Left cardiac atrium (tissue), 4 donors: ENCODE results near the gene ABLIM3. TPM values are rescaled to one million over a fixed set of nuclear protein-coding genes. Genes with fewer than 3 reads are reported as not detected.
A peak's percentile ranks its signal among the peaks of the same experiment; 100 is the strongest.

Source experiments
- ATAC-seq, 2 donors: fragments of 200-7000 bp; cut with Tn5 transposase; one replicate each; pipeline ENCODE4 v1.9.1; 2020; ENCODE audit warnings: mild to moderate bottlenecking in 2 of 2, moderate library complexity in 2 of 2
- DNase-seq: peaks from one replicate; pipeline ENCODE4 v3.0.0-alpha.2; 2020
- intact Hi-C, 2 donors: fragments of 100-400 bp; cut with DNase I; formaldehyde crosslinking; loops; one replicate each; pipeline versions ENCODE4 v1.14.1 to v1.15.1; 2022 to 2023
- total RNA-seq, 2 donors: library from RNA; stranded (reverse); fragmentation: NEBNext Ultra II Directional; extraction: Animal tissue kit (Norgen Biotek cat#: 25700); gene quantifications; one replicate each; pipeline ENCODE4 v1.2.1, GENCODE V29; 2021
- donor health status: DM: no; HTN: yes; CAD: no.
- donor health status: DM: no; HTN: yes; CAD: no; lungs with severe emphysema.
- donor health status: DM: yes; HTN: yes; CAD: no.
- donor health status: Dilated cardiomyopathy.

The ABLIM3 gene
- total RNA-seq, 2 donors from 2014 or later: 106 to 129 TPM

DNA sequence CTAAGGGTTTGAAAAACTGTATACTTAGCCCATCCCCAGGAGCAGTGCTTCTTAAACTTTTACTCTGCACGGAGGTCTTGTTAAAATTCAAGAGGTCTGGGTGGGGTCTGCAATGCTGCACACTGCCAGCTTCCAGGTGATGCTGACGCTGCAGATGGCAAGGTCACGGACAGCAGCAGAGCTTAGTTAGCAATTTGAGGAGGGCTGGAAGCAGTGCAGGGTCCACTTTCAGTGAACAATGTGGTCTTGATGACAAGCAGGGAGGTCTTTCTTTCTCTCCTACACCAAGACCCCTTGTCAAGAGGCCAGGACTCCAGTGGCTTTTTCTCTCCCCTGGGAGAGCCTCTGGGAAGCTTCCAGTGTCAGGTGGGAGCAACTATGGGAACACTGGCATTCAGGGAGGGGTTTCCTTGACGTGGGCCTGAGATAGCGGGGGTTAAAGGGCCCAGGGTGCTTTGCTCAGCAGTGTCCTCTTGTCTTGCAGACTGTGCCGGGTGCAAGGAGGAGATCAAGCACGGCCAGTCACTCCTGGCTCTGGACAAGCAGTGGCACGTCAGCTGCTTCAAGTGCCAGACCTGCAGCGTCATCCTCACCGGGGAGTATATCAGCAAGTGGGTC is 65.3 kb downstream of the ABLIM3 start:
- intact Hi-C loops: no loop called here
- peak; percentile 58 for DNase-seq

GRCh38 chr5:149207831-149208230 is 66.5 kb downstream of the ABLIM3 start:
- DNase-seq (no peak), ATAC-seq (no peak)
- intact Hi-C loops: no loop called here

More for the DNA sequence above, 65.3 kb downstream of the ABLIM3 start:
- ATAC-seq: peak; percentile 24 to 64

GRCh38 chr5:149210225-149210624 is 68.9 kb downstream of the ABLIM3 start:
- DNase-seq (no peak), ATAC-seq (no peak)
- intact Hi-C loops: no loop called here

DNA sequence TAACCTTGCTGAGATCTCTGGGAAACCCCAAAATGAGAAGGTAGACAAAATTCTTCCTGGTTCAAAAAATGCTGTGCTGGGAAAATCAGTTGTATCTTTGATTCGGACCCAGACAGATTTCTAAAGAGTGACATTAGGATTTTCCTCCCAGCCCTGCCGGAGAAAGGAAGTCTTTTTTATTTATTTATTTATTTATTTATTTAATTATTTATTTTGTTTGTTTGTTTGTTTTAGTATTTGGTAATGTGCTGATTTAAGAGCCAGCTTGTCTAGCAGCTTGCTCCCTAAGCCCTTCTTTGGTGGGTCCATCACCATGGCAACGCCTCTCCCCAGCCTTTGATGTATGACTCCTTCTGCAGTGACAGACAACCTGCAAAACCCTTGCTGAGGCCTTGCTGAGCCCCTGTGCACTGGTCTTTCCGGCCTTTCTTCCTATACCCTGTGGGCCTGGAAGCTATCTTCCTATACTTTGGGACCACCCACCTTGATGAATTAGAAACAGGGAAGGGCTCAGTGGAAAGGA is 69.7 kb downstream of the ABLIM3 start:
- ATAC-seq: no peak
- DNase-seq: no peak
- intact Hi-C loops: no loop called here

DNA sequence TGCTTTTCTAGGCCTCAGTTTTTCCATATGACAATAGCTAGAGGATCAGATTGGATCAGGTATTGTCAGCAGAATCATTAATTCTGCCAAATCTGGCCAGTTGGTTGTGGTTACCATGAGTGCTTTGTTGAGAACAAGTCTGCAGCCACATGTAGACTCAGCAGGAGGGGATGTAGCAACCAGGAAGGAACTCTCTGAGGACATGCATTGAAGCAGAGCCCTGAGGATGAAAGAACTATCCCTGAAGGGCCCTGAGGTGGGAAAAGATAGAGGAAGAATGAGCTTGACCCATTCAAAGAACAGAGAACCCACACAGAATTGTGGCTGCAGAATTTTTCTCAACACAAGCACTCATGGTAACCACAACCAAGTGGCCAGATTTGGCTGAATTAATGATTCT is 70.3 kb downstream of the ABLIM3 start:
- ATAC-seq: no peak
- intact Hi-C loops: no loop called here

DNA sequence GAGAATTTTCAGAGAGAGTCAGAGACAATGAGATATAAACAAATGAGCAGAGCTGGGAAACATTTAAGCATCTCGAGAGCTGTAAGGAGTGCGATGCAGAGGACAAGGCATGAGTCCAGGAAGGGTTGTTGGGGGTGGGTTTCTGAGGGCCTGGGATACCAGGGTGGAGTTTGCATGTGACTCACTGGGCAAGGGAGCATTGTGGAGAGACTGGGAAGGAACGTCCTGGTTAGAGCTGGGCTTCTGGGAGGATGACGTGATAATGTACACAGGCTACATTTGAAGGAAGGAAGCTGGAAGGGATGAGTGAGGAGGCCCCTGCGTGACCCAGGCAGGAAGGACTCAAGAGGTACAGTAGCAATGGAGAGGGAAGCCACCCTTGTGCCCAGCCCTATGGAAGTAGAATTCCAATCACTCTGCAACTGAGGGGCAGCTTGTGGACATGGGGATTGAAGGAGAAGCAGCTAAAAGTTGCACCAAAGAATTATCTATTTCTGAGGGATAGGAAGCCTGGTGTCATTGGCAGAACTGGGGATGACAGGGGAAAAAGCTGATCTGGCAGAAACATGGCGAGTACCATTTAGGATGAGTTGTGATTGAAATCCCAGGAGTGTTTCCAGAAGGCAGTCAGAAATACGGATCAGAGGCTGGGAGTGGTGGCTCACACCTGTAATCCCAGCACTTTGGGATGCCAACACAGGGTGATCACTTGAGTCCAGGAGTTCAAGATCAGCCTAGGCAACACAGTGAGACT is 71.1 kb downstream of the ABLIM3 start:
- no peak for DNase-seq
- intact Hi-C loops: no loop called here
- peak in 1 of 2 donors; percentile 13 for ATAC-seq

More for the DNA sequence above, 70.3 kb downstream of the ABLIM3 start:
- no peak for DNase-seq

DNA sequence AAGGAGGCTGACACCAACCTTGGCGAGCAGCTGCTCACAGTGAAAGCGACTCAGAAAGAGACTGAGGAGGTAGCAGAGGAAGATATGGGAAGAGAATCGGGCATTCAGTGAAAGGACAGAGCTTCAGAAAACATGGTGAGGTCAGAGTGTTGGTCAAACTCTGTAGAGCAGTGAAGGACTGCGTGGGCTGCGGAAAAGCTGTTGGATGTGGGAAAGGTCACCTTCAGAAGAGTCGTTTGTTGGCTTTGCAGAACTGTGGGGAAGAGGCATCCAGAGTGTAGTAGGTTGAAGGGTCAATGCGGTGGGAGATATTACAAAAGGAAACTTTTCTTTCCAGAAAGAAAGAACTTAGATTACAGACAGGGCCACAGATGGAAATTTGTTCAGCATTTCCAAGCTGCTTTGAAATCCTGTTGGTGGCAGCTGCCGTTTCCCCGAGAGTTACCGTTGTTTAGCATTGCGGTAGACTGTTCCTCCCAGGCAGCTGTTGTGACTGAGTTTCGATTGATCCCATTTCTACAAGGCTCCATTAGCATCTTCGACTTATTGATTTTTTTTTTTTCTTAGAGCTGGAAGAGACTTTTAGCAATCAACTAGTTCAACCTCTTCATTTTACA is 72.1 kb downstream of the ABLIM3 start:
- ATAC-seq (no peak), DNase-seq (no peak)
- intact Hi-C loops: no loop called here

GRCh38 chr5:149215478-149216090 is 74.3 kb downstream of the ABLIM3 start:
- ATAC-seq (peak in 1 of 2 donors; percentile 58), DNase-seq (peak; percentile 64)
- intact Hi-C loops: no loop called here

GRCh38 chr5:149216496-149216895 is 75.2 kb downstream of the ABLIM3 start:
- DNase-seq (no peak), ATAC-seq (no peak)
- intact Hi-C loops: no loop called here

- ATAC-seq (peak; percentile 80 to 84), DNase-seq (peak; percentile 53)
- intact Hi-C loops: no loop called here
Observed at GRCh38 chr5:149217096-149217802, 76.0 kb downstream of the ABLIM3 start.

GRCh38 chr5:149217803-149218155 is 76.5 kb downstream of the ABLIM3 start:
- ATAC-seq: peak; percentile 69 to 81
- intact Hi-C loops: no loop called here
- peak; percentile 75 for DNase-seq

- ATAC-seq: no peak
- intact Hi-C loops: no loop called here
Observed at GRCh38 chr5:149219584-149219983, 78.3 kb downstream of the ABLIM3 start.

DNA sequence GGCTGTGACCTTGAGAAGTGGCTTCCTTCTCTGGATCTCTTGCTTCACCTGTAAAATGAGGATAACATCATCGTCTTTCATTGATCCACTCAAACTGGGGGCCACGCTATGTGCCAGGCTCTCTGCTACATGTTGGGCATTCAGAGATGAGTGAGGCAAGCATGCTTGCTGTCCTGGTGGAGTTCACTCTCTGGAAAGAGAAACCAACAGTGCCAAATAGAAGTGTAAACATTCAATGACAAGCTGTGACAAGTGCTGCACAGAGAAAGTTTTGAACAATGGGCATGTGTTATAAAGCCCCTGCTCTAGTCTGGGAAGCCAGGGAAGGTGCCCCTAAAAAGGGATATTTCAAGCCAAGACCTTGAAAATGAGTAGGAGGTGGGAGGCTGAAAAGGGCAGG is 79.5 kb downstream of the ABLIM3 start:
- ATAC-seq (no peak), DNase-seq (no peak)
- intact Hi-C loops: no loop called here

More at GRCh38 chr5:149219584-149219983, 78.3 kb downstream of the ABLIM3 start:
- DNase-seq: no peak

DNA sequence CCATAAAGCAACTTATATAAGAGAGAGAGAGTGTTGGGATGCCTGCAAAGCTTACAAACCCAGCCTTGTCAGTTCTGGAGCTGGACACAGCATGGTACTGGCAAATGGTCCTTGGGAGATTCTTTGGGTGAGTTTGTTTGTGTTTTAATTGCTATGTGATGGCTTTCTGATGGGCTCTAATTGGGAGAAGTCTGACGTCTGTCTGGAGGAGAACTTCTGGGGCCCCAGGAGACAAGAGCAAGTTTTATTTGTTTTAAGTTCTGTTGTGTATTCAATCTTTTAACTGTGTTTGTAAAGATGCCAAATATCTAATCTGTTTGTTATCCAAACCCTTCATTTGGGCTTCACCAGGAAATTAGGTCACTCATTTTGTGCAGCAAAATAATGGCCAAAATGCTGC is 80.0 kb downstream of the ABLIM3 start:
- DNase-seq: no peak
- ATAC-seq: peak in 1 of 2 donors; percentile 2
- intact Hi-C loops: no loop called here

GRCh38 chr5:149221731-149222342 is 80.5 kb downstream of the ABLIM3 start:
- DNase-seq (no peak), ATAC-seq (no peak)
- intact Hi-C loops: no loop called here

DNA sequence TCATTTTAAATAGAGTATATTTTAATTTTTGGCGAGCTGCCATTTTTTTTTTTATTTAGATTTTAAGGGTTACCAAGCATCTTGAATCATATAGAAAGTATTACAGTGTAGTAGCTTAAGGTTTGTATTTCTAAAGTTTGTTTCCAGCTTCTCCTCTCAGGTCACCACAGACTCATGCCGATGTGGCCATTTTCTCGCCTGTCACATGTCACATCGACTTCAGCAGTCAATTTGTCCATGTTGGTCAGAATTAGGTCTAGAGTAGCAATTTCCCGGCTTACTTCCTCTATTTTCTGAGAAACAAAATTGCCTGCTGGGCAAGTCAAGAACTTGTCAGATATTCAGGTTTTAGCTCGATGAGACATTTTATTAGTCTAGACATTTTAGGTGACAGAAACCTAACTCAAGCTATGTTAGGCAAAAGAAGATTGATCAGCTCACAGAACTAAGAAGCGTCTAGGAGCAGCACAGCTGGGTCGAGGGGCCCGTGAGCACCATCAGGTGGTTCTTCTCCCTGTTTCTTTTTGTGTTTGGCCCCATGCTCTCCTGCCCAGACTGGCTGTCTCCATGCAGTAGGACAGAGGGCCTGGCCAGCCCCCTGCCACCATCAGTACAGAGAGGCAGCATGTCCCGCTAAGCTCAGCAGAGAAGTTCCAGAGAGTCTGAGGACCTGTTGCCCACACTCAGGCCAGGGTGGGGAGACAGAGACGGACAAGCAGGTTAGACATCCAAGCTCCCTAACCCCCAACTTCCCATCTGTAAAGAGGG is 82.0 kb downstream of the ABLIM3 start:
- intact Hi-C loops: no loop called here
- no peak for DNase-seq
- ATAC-seq: no peak

DNA sequence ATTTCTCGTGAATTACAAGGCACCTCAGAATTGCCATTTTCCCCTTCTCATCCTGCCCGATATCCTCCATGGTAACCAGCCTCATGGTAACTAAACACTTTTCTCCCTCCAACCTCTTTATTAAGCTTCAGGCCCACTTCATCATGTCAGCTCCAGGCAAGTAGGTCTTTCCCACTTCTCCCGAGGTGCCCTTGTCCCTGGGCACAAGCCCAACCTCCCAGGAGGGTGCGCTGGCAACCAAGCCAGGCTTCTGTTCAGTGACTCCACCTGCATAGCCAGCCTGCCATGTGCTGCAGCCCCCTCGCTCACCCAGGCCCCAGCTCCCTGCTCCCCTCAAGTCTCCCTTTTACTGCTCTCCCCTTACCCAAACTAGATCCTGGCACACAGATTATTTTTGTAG is 83.0 kb downstream of the ABLIM3 start:
- intact Hi-C loops: no loop called here
- ATAC-seq (peak; percentile 42 to 51), DNase-seq (peak; percentile 53)
